PC-3 (cell line): ENCODE results near the gene ZNF784. TPM values are rescaled to one million over a fixed set of nuclear protein-coding genes. Genes with fewer than 3 reads are reported as not detected.

Source experiments
- ATAC-seq: fragments of 200-7000 bp; cut with Tn5 transposase; 2 replicates; pipeline ENCODE4 v1.9.1; 2020; ENCODE audit warnings: mild to moderate bottlenecking, moderate library complexity
- BruUV-seq: library from RNA; stranded (reverse); fragments of 400-500 nt; replicated peaks from 2 replicates; lab custom pipeline; 2021; lab: Mats Ljungman, UMichigan
- CTCF ChIA-PET: fragments of 300-600 bp; sonication (Branson Sonifier 250); formaldehyde crosslinking; loops from one replicate; lab custom pipeline; 2022; ENCODE audit warnings: antibody characterized with exemption; lab: Charles Lee
- POLR2A ChIA-PET: fragments of 300-600 bp; sonication (Branson Sonifier 250); formaldehyde crosslinking; loops from one replicate; lab custom pipeline; 2022; ENCODE audit warnings: antibody characterized with exemption; ENCODE audit not compliant: unreplicated experiment; lab: Charles Lee
- DNase-seq: peaks from one replicate; pipeline ENCODE4 v3.0.0-alpha.2; 2015
- H2AFZ ChIP-seq: fragments of 300-600 bp; sonication (generic); 2 replicates; pipeline ENCODE4 v1.6.0; 2016; ENCODE audit warnings: antibody characterized with exemption, low read length
- H3F3A ChIP-seq: fragments of 300-600 bp; sonication (generic); one replicate; pipeline ENCODE4 v1.6.0; 2017; ENCODE audit warnings: antibody characterized with exemption, low read length, control low read depth, mild to moderate bottlenecking; ENCODE audit not compliant: unreplicated experiment
- H3K27ac ChIP-seq: fragments of 300-600 bp; sonication (generic); 2 replicates; pipeline ENCODE4 v1.5.1; 2016; ENCODE audit warnings: mild to moderate bottlenecking, low read length
- H3K27me3 ChIP-seq: fragments of 300-600 bp; sonication (generic); 2 replicates; pipeline ENCODE4 v1.6.1; 2016; ENCODE audit warnings: low read length, mixed read lengths
- H3K36me3 ChIP-seq: fragments of 300-600 bp; sonication (generic); 2 replicates; pipeline ENCODE4 v1.6.1; 2016; ENCODE audit warnings: low read depth, mixed run types, low read length, mixed read lengths
- H3K4me1 ChIP-seq: fragments of 300-600 bp; sonication (generic); 2 replicates; pipeline ENCODE4 v1.5.1; 2016; ENCODE audit warnings: low read length; ENCODE audit not compliant: insufficient read depth
- H3K4me2 ChIP-seq: fragments of 300-600 bp; sonication (generic); 2 replicates; pipeline ENCODE4 v1.6.0; 2016; ENCODE audit warnings: low read length
- H3K4me3 ChIP-seq: fragments of 300-600 bp; sonication (generic); 2 replicates; pipeline ENCODE4 v1.5.1; 2016; ENCODE audit warnings: mild to moderate bottlenecking, low read length, mixed read lengths
- H3K79me2 ChIP-seq: fragments of 300-600 bp; sonication (generic); 2 replicates; pipeline ENCODE4 v1.6.1; 2017; ENCODE audit warnings: low read length, mixed read lengths
- H3K9ac ChIP-seq: fragments of 300-600 bp; sonication (generic); 2 replicates; pipeline ENCODE4 v1.6.0; 2016; ENCODE audit warnings: mild to moderate bottlenecking, low read length
- H3K9me2 ChIP-seq: fragments of 300-600 bp; sonication (generic); replicated peaks from 2 replicates; pipeline ENCODE4 v1.6.1; 2016; ENCODE audit warnings: mixed run types, low read length, mixed read lengths
- H3K9me3 ChIP-seq: fragments of 300-600 bp; sonication (generic); 2 replicates; pipeline ENCODE4 v1.6.1; 2016; ENCODE audit warnings: low read length, mixed read lengths
- H4K20me1 ChIP-seq: fragments of 300-600 bp; sonication (generic); 2 replicates; pipeline ENCODE4 v1.6.1; 2016; ENCODE audit warnings: low read length, mixed read lengths
- CTCF ChIP-seq: fragments of 300-600 bp; sonication (generic); conservative IDR thresholded peaks from 2 replicates; pipeline ENCODE4 v1.5.1; 2017; ENCODE audit warnings: antibody characterized with exemption, low read depth, mild to moderate bottlenecking, low read length
- EZH2 ChIP-seq: fragments of 300-600 bp; sonication (generic); IDR thresholded peaks from one replicate; pipeline ENCODE4 v1.6.1; 2017; ENCODE audit warnings: antibody characterized with exemption, mild to moderate bottlenecking, low read length; ENCODE audit not compliant: unreplicated experiment
- EZH2phosphoT487 ChIP-seq: fragments of 300-600 bp; sonication (generic); IDR thresholded peaks from 2 replicates; pipeline ENCODE4 v1.6.1; 2018; ENCODE audit warnings: mild to moderate bottlenecking, antibody characterized with exemption, low read length, borderline replicate concordance
- intact Hi-C: fragments of 100-400 bp; cut with micrococcal nuclease; formaldehyde crosslinking; loops from 2 replicates; pipeline ENCODE4 v1.9.0; 2023
- total RNA-seq: library from RNA; depleted of rRNA; stranded (reverse); fragments of >200 nt; gene quantifications from 2 replicates; pipeline ENCODE4 v1.2.3, GENCODE V29; 2014

ZNF784 gene
- total RNA-seq, 1 experiment from 2014 or later: 9.0 TPM

- CTCF ChIA-PET: no interaction called here
- TF ChIP-seq EZH2 (no peak), CTCF (no peak), EZH2phosphoT487 (no peak)
- Histone ChIP-seq H2AFZ (no peak overlapping the region), H3F3A (peaks cover 6% of the 10 kb centered on the region), H3K9me2 (no peaks in the 10 kb centered on the region), H3K27ac (no peak overlapping the region), H3K79me2 (peaks cover 27% of the 10 kb centered on the region), H4K20me1 (no peaks in the 10 kb centered on the region), H3K9me3 (no peaks in the 10 kb centered on the region), H3K36me3 (no peaks in the 10 kb centered on the region), H3K4me2 (no peak overlapping the region), H3K4me3 (no peak overlapping the region), H3K4me1 (peaks cover 29% of the 10 kb centered on the region), H3K27me3 (no peaks in the 10 kb centered on the region), H3K9ac (no peak overlapping the region)
- POLR2A ChIA-PET: no interaction called here
- no TSS peak for BruUV-seq
- ATAC-seq: no peak
- DNase-seq: no peak
- intact Hi-C loops: no loop called here
Measured at GRCh38 chr19:55602104-55603001, 22.0 kb downstream of the ZNF784 start.

- H3K9me3 ChIP-seq: no peaks in the 10 kb centered on the region
- H2AFZ ChIP-seq: peak overlapping the region; percentile 63
- no peak overlapping the region for H3K27ac ChIP-seq
- H3K4me3 ChIP-seq: peak overlapping the region; percentile 77
- no peaks in the 10 kb centered on the region for H3K9me2 ChIP-seq
- H3K79me2 ChIP-seq: peaks cover 16% of the 10 kb centered on the region
- H3K9ac ChIP-seq: peak overlapping the region; percentile 95
- no peak for ATAC-seq
- no peak for DNase-seq
- TF ChIP-seq CTCF: no peak
- no TSS peak for BruUV-seq
- peaks cover 19% of the 10 kb centered on the region for H3K4me1 ChIP-seq
- no peaks in the 10 kb centered on the region for H4K20me1 ChIP-seq
- no peaks in the 10 kb centered on the region for H3K27me3 ChIP-seq
- CTCF ChIA-PET: no interaction called here
- H3F3A ChIP-seq: peaks cover 6% of the 10 kb centered on the region
- H3K4me2 ChIP-seq: peak overlapping the region; percentile 90
- H3K36me3 ChIP-seq: no peaks in the 10 kb centered on the region; the same call in 1 of the 2 replicates
- intact Hi-C loops: no loop called here
- POLR2A ChIA-PET: no interaction called here
Measured at GRCh38 chr19:55601084-55601483, 23.3 kb downstream of the ZNF784 start.

- H3K9me2 ChIP-seq: no peaks in the 10 kb centered on the region
- H3K79me2 ChIP-seq: peaks cover 12% of the 10 kb centered on the region
- no peaks in the 10 kb centered on the region for H3K27me3 ChIP-seq
- ATAC-seq (no peak), DNase-seq (no peak)
- intact Hi-C loops: no loop called here
- POLR2A ChIA-PET: no interaction called here
- H3K9ac ChIP-seq: peak overlapping the region; percentile 95
- H4K20me1 ChIP-seq: no peaks in the 10 kb centered on the region
- peaks cover 19% of the 10 kb centered on the region for H3K4me1 ChIP-seq
- peak overlapping the region; percentile 87; the same call in 1 of the 2 replicates for H3K27ac ChIP-seq
- no peaks in the 10 kb centered on the region; the same call in 1 of the 2 replicates for H3K36me3 ChIP-seq
- H3K4me2 ChIP-seq: peak overlapping the region; percentile 90
- H3F3A ChIP-seq: peaks cover 6% of the 10 kb centered on the region
- peak overlapping the region; percentile 63 for H2AFZ ChIP-seq
- CTCF ChIA-PET: no interaction called here
- no TSS peak for BruUV-seq
- H3K4me3 ChIP-seq: peak overlapping the region; percentile 77
- H3K9me3 ChIP-seq: no peaks in the 10 kb centered on the region
- no peak for TF ChIP-seq EZH2phosphoT487
Measured at GRCh38 chr19:55600662-55601028, 23.7 kb downstream of the ZNF784 start.
